Measurements from ENCODE around the gene NFIA.
A peak's percentile ranks its signal among the peaks of the same experiment; 100 is the strongest.

NFIA gene

DNA sequence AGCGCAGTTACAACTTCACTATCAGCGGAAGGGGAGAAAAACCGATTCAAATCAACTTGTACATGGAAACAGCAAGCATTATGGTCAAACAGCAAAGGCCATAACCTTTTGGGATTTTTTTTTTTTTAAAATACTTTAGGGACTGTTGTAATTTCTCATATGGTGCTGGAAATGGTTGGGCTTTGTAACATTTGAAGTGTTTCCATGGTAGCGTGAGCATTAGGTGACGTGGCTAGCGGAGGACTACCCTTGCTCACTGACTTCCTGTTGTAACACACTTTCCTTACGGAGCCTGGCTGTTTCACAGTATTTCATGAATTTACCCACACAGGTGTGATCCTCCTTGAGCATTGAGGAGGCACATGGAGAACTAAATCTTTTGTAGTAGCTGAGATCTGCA is 373.0 kb downstream of the NFIA start:
- no peak overlapping the region for H3K4me3 ChIP-seq (ENCODE audit: low read depth, low read length)
- in situ Hi-C loops (cut with HindIII; ENCODE audit: low sequenced_read_pairs), result no loop called here
- peak; percentile 60 for DNase-seq (ENCODE audit: low read depth, low spot score)
- no peak for TF ChIP-seq CTCF (IDR thresholded peaks at IDR 0.05; ENCODE audit: low read depth, low read length)

GRCh38 chr1:61457526-61458040 is 375.2 kb downstream of the NFIA start:
- DNase-seq (ENCODE audit: low read depth, low spot score), result no peak
- in situ Hi-C loops (cut with HindIII; ENCODE audit: low sequenced_read_pairs), result no loop called here
- H3K4me3 ChIP-seq (ENCODE audit: low read depth, low read length), result no peak overlapping the region
- no peak for TF ChIP-seq CTCF (IDR thresholded peaks at IDR 0.05; ENCODE audit: low read depth, low read length)

GRCh38 chr1:61459345-61459744 is 377.0 kb downstream of the NFIA start:
- no peak for DNase-seq (ENCODE audit: low read depth, low spot score)
- no peak for TF ChIP-seq CTCF (IDR thresholded peaks at IDR 0.05; ENCODE audit: low read depth, low read length)
- no peak overlapping the region for H3K4me3 ChIP-seq (ENCODE audit: low read depth, low read length)
- in situ Hi-C loops (cut with HindIII; ENCODE audit: low sequenced_read_pairs), result no loop called here

- DNase-seq (ENCODE audit: low read depth, low spot score), result no peak
- TF ChIP-seq CTCF (IDR thresholded peaks at IDR 0.05; ENCODE audit: low read depth, low read length), result no peak
- in situ Hi-C loops (cut with HindIII; ENCODE audit: low sequenced_read_pairs), result no loop called here
Observed at GRCh38 chr1:61460191-61460590, 377.8 kb downstream of the NFIA start.

GRCh38 chr1:61461406-61462384 is 379.3 kb downstream of the NFIA start:
- in situ Hi-C loops (cut with HindIII; ENCODE audit: low sequenced_read_pairs), result no loop called here
- no peak for TF ChIP-seq CTCF (IDR thresholded peaks at IDR 0.05; ENCODE audit: low read depth, low read length)
- no peak overlapping the region for H3K4me3 ChIP-seq (ENCODE audit: low read depth, low read length)
- no peak for DNase-seq (ENCODE audit: low read depth, low spot score)

More at GRCh38 chr1:61460191-61460590, 377.8 kb downstream of the NFIA start:
- H3K4me3 ChIP-seq (ENCODE audit: low read depth, low read length), result no peak overlapping the region

- no peak for TF ChIP-seq CTCF (IDR thresholded peaks at IDR 0.05; ENCODE audit: low read depth, low read length)
- no peak for DNase-seq (ENCODE audit: low read depth, low spot score)
- in situ Hi-C loops (cut with HindIII; ENCODE audit: low sequenced_read_pairs), result no loop called here
- H3K4me3 ChIP-seq (ENCODE audit: low read depth, low read length), result no peak overlapping the region
Observed at GRCh38 chr1:61462628-61463027, 380.3 kb downstream of the NFIA start.

All from astrocyte of the spinal cord (primary cell).